HEK293 (cell line): ENCODE data around the gene POLR1G.

Experiments used
- CTCF ChIA-PET: fragments of 350-600 bp; formaldehyde crosslinking; extraction: SDS; loops from one replicate; lab custom pipeline; 2021; ENCODE audit warnings: antibody characterized with exemption; lab: Yijun Ruan, JAX
- POLR2A ChIA-PET: fragments of 300-600 bp; formaldehyde crosslinking; extraction: SDS; loops from one replicate; lab custom pipeline; 2020; ENCODE audit warnings: antibody characterized with exemption, inconsistent platforms; lab: Yijun Ruan, JAX
- H3K27ac ChIP-seq: fragments of 200-500 bp; sonication (Bioruptor generic); 2 replicates; pipeline ENCODE4 v1.5.1; 2014; ENCODE audit warnings: low read depth, low read length, control low read depth, inconsistent platforms; ENCODE audit errors: extremely low read depth
- H3K36me3 ChIP-seq, 2 experiments: fragments of 200-500 bp in 1 of 2; sonication (Bioruptor generic) in 1 of 2; 1 replicate in 1 of 2; 2 replicates in 1 of 2; pipeline ENCODE4 v1.5.1; 2014 to 2017; ENCODE audit warnings: inconsistent platforms in 2 of 2, low read length in 2 of 2; ENCODE audit not compliant: control insufficient read depth in 2 of 2, insufficient read depth in 1 of 2
- H3K4me1 ChIP-seq: fragments of 200-500 bp; sonication (Bioruptor generic); 2 replicates; pipeline ENCODE4 v1.5.1; 2014; ENCODE audit warnings: mild to moderate bottlenecking, low read length, inconsistent platforms; ENCODE audit not compliant: control insufficient read depth, insufficient read depth
- H3K4me3 ChIP-seq: 2 replicates; pipeline ENCODE4 v1.5.1; 2011; ENCODE audit warnings: low read depth, mild to moderate bottlenecking, control low read depth, low read length, moderate library complexity
- H3K9me3 ChIP-seq: fragments of 200-500 bp; sonication (Bioruptor generic); 2 replicates; pipeline ENCODE4 v1.5.1; 2014; ENCODE audit warnings: low read depth, low read length, inconsistent platforms; ENCODE audit not compliant: control insufficient read depth, insufficient read depth
- KLF8 ChIP-seq: fragments of 450-650 bp; formaldehyde crosslinking; IDR thresholded peaks from 2 replicates; pipeline ENCODE4 v1.5.1; 2016; ENCODE audit warnings: missing biosample characterization, missing genetic modification characterization
- SP2 ChIP-seq: fragments of 450-650 bp; formaldehyde crosslinking; IDR thresholded peaks from 2 replicates; pipeline ENCODE4 v1.5.1; 2016; ENCODE audit warnings: missing biosample characterization, missing genetic modification characterization
- TSHZ1 ChIP-seq: fragments of 450-650 bp; formaldehyde crosslinking; IDR thresholded peaks from 2 replicates; pipeline ENCODE4 v1.5.1; 2016; ENCODE audit warnings: missing biosample characterization, missing genetic modification characterization, borderline replicate concordance
- ZBTB17 ChIP-seq: fragments of 450-650 bp; formaldehyde crosslinking; IDR thresholded peaks from 2 replicates; pipeline ENCODE4 v1.5.1; 2016; ENCODE audit warnings: missing biosample characterization, missing genetic modification characterization
- ZBTB20 ChIP-seq: fragments of 450-650 bp; formaldehyde crosslinking; IDR thresholded peaks from 2 replicates; pipeline ENCODE4 v1.5.1; 2016; ENCODE audit warnings: missing biosample characterization, missing genetic modification characterization
- ZNF112 ChIP-seq: fragments of 450-650 bp; formaldehyde crosslinking; IDR thresholded peaks from 2 replicates; pipeline ENCODE4 v1.5.0; 2017; ENCODE audit warnings: missing biosample characterization, missing genetic modification characterization
- ZNF24 ChIP-seq: fragments of 450-650 bp; formaldehyde crosslinking; IDR thresholded peaks from 2 replicates; pipeline ENCODE4 v1.5.1; 2016; ENCODE audit warnings: missing biosample characterization, missing genetic modification characterization
- ZNF266 ChIP-seq: fragments of 450-650 bp; formaldehyde crosslinking; IDR thresholded peaks from 2 replicates; pipeline ENCODE4 v1.5.1; 2016; ENCODE audit warnings: missing biosample characterization, missing genetic modification characterization, low read depth
- ZNF280C ChIP-seq: fragments of 450-650 bp; formaldehyde crosslinking; IDR thresholded peaks from 2 replicates; pipeline ENCODE4 v1.5.1; 2016; ENCODE audit warnings: missing biosample characterization, missing genetic modification characterization
- ZNF394 ChIP-seq: fragments of 450-650 bp; formaldehyde crosslinking; IDR thresholded peaks from 2 replicates; pipeline ENCODE4 v1.5.1; 2016; ENCODE audit warnings: missing biosample characterization, missing genetic modification characterization, mild to moderate bottlenecking, moderate library complexity, borderline replicate concordance
- ZNF48 ChIP-seq: fragments of 450-650 bp; formaldehyde crosslinking; IDR thresholded peaks from 2 replicates; pipeline ENCODE4 v1.5.1; 2016; ENCODE audit warnings: missing biosample characterization, missing genetic modification characterization
- ZNF501 ChIP-seq: fragments of 450-650 bp; formaldehyde crosslinking; IDR thresholded peaks from 2 replicates; pipeline ENCODE4 v1.5.1; 2016; ENCODE audit warnings: missing biosample characterization, missing genetic modification characterization
- ZNF510 ChIP-seq: fragments of 450-650 bp; formaldehyde crosslinking; IDR thresholded peaks from 2 replicates; pipeline ENCODE4 v1.5.1; 2018; ENCODE audit warnings: mild to moderate bottlenecking, missing genetic modification characterization, missing biosample characterization; ENCODE audit not compliant: insufficient replicate concordance
- ZNF558 ChIP-seq: fragments of 450-650 bp; formaldehyde crosslinking; IDR thresholded peaks from 2 replicates; pipeline ENCODE4 v1.5.1; 2016; ENCODE audit warnings: missing biosample characterization, missing genetic modification characterization
- ZNF580 ChIP-seq: fragments of 450-650 bp; formaldehyde crosslinking; IDR thresholded peaks from 2 replicates; pipeline ENCODE4 v1.5.1; 2016; ENCODE audit warnings: missing biosample characterization, missing genetic modification characterization
- ZNF639 ChIP-seq: fragments of 450-650 bp; formaldehyde crosslinking; IDR thresholded peaks from 2 replicates; pipeline ENCODE4 v1.5.1; 2016; ENCODE audit warnings: missing biosample characterization, missing genetic modification characterization

Gene POLR1G

GRCh38 chr19:45440873-45441654 lies 34.6 kb downstream of the POLR1G start:
- no peak overlapping the region for H3K27ac ChIP-seq
- no peaks in the 10 kb centered on the region for H3K9me3 ChIP-seq
- H3K36me3 ChIP-seq = no peaks in the 10 kb centered on the region
- no peak overlapping the region for H3K4me3 ChIP-seq
- POLR2A ChIA-PET = interaction anchor here (0.6 to 1.6 kb wide), 5 partner anchors 19 to 200 kb away, joined by 3 to 10 read pairs (median 7); partner anchors contain the start of gene FOSB
- H3K4me1 ChIP-seq = 0 out of 2 replicates have a peak, but pooled peaks cover 4% of the 10 kb centered on the region
- CTCF ChIA-PET = interaction anchor here (0.6 to 5.9 kb wide), 13 partner anchors 8 to 688 kb away, joined by 3 to 295 read pairs (median 32); partner anchors contain the start of genes EML2, FOSB and PPP1R13L
- TF ChIP-seq ZNF558 (tag by site-specific recombination) (peak; percentile 53; the same call in 1 of the 2 replicates), ZBTB17 (tag by site-specific recombination) (peak; percentile 58), ZNF48 (tag by site-specific recombination) (no peak), SP2 (tag by site-specific recombination) (peak; percentile 65), ZNF510 (tag by site-specific recombination) (no peak), ZBTB20 (tag by site-specific recombination) (peak; percentile 64)

- no peaks in the 10 kb centered on the region for H3K36me3 ChIP-seq
- POLR2A ChIA-PET = interaction anchor here (1.0 kb wide), 1 partner anchor 27 kb away, joined by 3 read pairs; no protein-coding TSS in a partner anchor
- CTCF ChIA-PET = interaction anchor here (0.7 to 5.8 kb wide), 4 partner anchors 28 to 317 kb away, joined by 3 to 87 read pairs (median 46); partner anchors contain the start of gene FOSB
- 0 out of 2 replicates have a peak, but pooled peaks cover 4% of the 10 kb centered on the region for H3K4me1 ChIP-seq
- H3K27ac ChIP-seq = no peak overlapping the region
- peak; percentile 24; the same call in 1 of the 2 replicates for TF ChIP-seq KLF8 (tag by site-specific recombination)
- TF ChIP-seq ZNF280C (tag by site-specific recombination) = no peak
- peak; percentile 71; the same call in 1 of the 2 replicates for TF ChIP-seq ZNF580 (tag by site-specific recombination)
- TF ChIP-seq ZNF501 (tag by site-specific recombination) = 0 out of 2 replicates have a peak, but pooled peaks have one; percentile 20
- TF ChIP-seq ZNF394 (tag by site-specific recombination) = 0 out of 2 replicates have a peak, but pooled peaks have one; percentile 17
- 0 out of 2 replicates have a peak, but pooled peaks have one; percentile 25 for TF ChIP-seq ZNF24 (tag by site-specific recombination)
- no peak for TF ChIP-seq ZNF266 (tag by site-specific recombination)
- no peak for TF ChIP-seq ZNF112 (tag by site-specific recombination)
- no peak for TF ChIP-seq TSHZ1 (tag by site-specific recombination)
- TF ChIP-seq ZNF639 (tag by site-specific recombination) = peak; percentile 55; the same call in 1 of the 2 replicates
- no peak overlapping the region for H3K4me3 ChIP-seq
- no peaks in the 10 kb centered on the region for H3K9me3 ChIP-seq
Measured at GRCh38 chr19:45442408-45442777, 35.9 kb downstream of the POLR1G start.
